GM12878 (cell line): ENCODE measurements around the gene STK40. TPM values are rescaled to one million over a fixed set of nuclear protein-coding genes. Genes with fewer than 3 reads are reported as not detected.

Experiments used
- ATAC-seq: fragments of 200-7000 bp; cut with Tn5 transposase; 3 replicates; pipeline ENCODE4 v1.9.1; 2020; ENCODE audit warnings: mild to moderate bottlenecking, moderate library complexity
- BruUV-seq: library from RNA; stranded (reverse); fragments of 400-500 nt; replicated peaks from 2 replicates; lab custom pipeline; 2021; lab: Mats Ljungman, UMichigan
- CTCF ChIA-PET: fragments of 300-600 bp; sonication (Branson Sonifier 250); formaldehyde crosslinking; extraction: SDS; loops from one replicate; lab custom pipeline; 2021; ENCODE audit warnings: inconsistent platforms; lab: Yijun Ruan, JAX
- POLR2A ChIA-PET: fragments of 350-600 bp; formaldehyde crosslinking; extraction: SDS; loops from one replicate; lab custom pipeline; 2021; ENCODE audit warnings: inconsistent platforms; lab: Charles Lee
- RAD21 ChIA-PET: fragments of 300-600 bp; sonication (Branson Sonifier 250); formaldehyde crosslinking; loops from one replicate; lab custom pipeline; 2023; ENCODE audit warnings: antibody characterized with exemption; ENCODE audit not compliant: unreplicated experiment; lab: Charles Lee
- SMC1A ChIA-PET: fragments of 300-600 bp; sonication (Branson Sonifier 250); formaldehyde crosslinking; loops from one replicate; lab custom pipeline; 2023; ENCODE audit not compliant: unreplicated experiment, uncharacterized antibody; lab: Charles Lee
- DNase-seq: peaks from one replicate; pipeline ENCODE4 v3.0.0-alpha.2; 2011; ENCODE audit warnings: low read depth, low spot score
- FAIRE-seq: peaks from 3 replicates; lab custom pipeline; 2011; peaks lifted over from hg19 to GRCh38; lab: Jason Lieb, UNC
- H2AFZ ChIP-seq: 2 replicates; pipeline ENCODE4 v1.6.0; 2011; ENCODE audit warnings: low read depth, low read length, control low read depth; ENCODE audit not compliant: control insufficient read depth
- H3K27ac ChIP-seq: 2 replicates; pipeline ENCODE4 v1.5.1; 2011; ENCODE audit warnings: control low read depth; ENCODE audit not compliant: control insufficient read depth, insufficient read depth
- H3K27me3 ChIP-seq, 2 experiments: replicated peaks in 1 of 2; 2 replicates each; pipeline versions ENCODE4 v1.6.0 to v1.6.1; 2011; ENCODE audit warnings: low read length in 1 of 2; ENCODE audit not compliant: control insufficient read depth in 2 of 2, insufficient read depth in 2 of 2
- H3K36me3 ChIP-seq, 2 experiments: 2 replicates each; pipeline ENCODE4 v1.5.1; 2011; ENCODE audit warnings: low read length in 1 of 2; ENCODE audit not compliant: control insufficient read depth in 2 of 2, insufficient read depth in 2 of 2
- H3K4me1 ChIP-seq: 2 replicates; pipeline ENCODE4 v1.6.1; 2011; ENCODE audit warnings: mild to moderate bottlenecking, low read length, moderate library complexity, mixed read lengths; ENCODE audit not compliant: control insufficient read depth, insufficient read depth
- H3K4me2 ChIP-seq: 2 replicates; pipeline ENCODE4 v1.6.0; 2011; ENCODE audit warnings: control low read depth; ENCODE audit not compliant: control insufficient read depth, insufficient read depth
- H3K4me3 ChIP-seq: fragments of 200-600 bp; sonication (generic); 2 replicates; pipeline ENCODE4 v1.5.1; 2016
- H3K79me2 ChIP-seq: 2 replicates; pipeline ENCODE4 v1.6.0; 2011; ENCODE audit warnings: low read length; ENCODE audit not compliant: control insufficient read depth, insufficient read depth
- H3K9ac ChIP-seq: 2 replicates; pipeline ENCODE4 v1.8.0; 2011; ENCODE audit warnings: low read length, control low read depth, mixed read lengths; ENCODE audit not compliant: control insufficient read depth, insufficient read depth
- H3K9me3 ChIP-seq: replicated peaks from 3 replicates; pipeline ENCODE4 v1.5.1; 2011; ENCODE audit warnings: mild to moderate bottlenecking, low read length; ENCODE audit not compliant: control insufficient read depth, insufficient read depth
- H4K20me1 ChIP-seq: 2 replicates; pipeline ENCODE4 v1.6.0; 2011; ENCODE audit not compliant: control insufficient read depth, insufficient read depth
- BHLHE40 ChIP-seq, 2 experiments: fragments of 450-650 bp in 1 of 2; IDR thresholded peaks; 2 replicates each; pipeline ENCODE4 v1.6.1; 2011 to 2017; ENCODE audit warnings: low read depth in 2 of 2, borderline replicate concordance in 1 of 2, improper control_type of control experiment in 1 of 2, low read length in 1 of 2, mild to moderate bottlenecking in 1 of 2
- ELK1 ChIP-seq: IDR thresholded peaks from 2 replicates; pipeline ENCODE4 v1.6.1; 2012; ENCODE audit warnings: low read depth, low read length, improper control_type of control experiment
- LARP7 ChIP-seq: fragments of 450-650 bp; IDR thresholded peaks from 2 replicates; pipeline ENCODE4 v1.6.1; 2017; ENCODE audit warnings: mild to moderate bottlenecking
- MXI1 ChIP-seq: fragments of 150-350 bp; IDR thresholded peaks from 2 replicates; pipeline ENCODE4 v1.6.1; 2011; ENCODE audit warnings: low read depth, mild to moderate bottlenecking, inconsistent platforms, low read length, improper control_type of control experiment
- PAX5 ChIP-seq: IDR thresholded peaks from 2 replicates; pipeline ENCODE4 v1.6.1; 2011; ENCODE audit warnings: low read depth, low read length, borderline replicate concordance
- SMAD1 ChIP-seq: fragments of 450-650 bp; IDR thresholded peaks from 2 replicates; pipeline ENCODE4 v1.6.1; 2018; ENCODE audit warnings: mild to moderate bottlenecking, low read depth; ENCODE audit not compliant: partially characterized antibody
- STAT1 ChIP-seq: fragments of 450-650 bp; conservative IDR thresholded peaks from 2 replicates; pipeline ENCODE4 v1.6.1; 2014; ENCODE audit warnings: antibody characterized with exemption, mild to moderate bottlenecking
- WRNIP1 ChIP-seq: IDR thresholded peaks from 2 replicates; pipeline ENCODE4 v1.6.1; 2011; ENCODE audit warnings: low read depth, low read length, improper control_type of control experiment, borderline replicate concordance
- WGBS: methylation state at CpG from one replicate; pipeline ENCODE4 v1.1.6; 2016; ENCODE audit warnings: low lambda C conversion rate; ENCODE audit not compliant: insufficient replicate concordance, insufficient coverage; ENCODE audit errors: missing lambda C conversion rate; 5-methylcytosine and 5-hydroxymethylcytosine counted together
- in situ Hi-C: fragments of 300-500 bp; cut with MboI; formaldehyde crosslinking; loops from 9 replicates; pipeline ENCODE4 v1.14.3; 2018; ENCODE audit warnings: mixed read lengths
- intact Hi-C: fragments of 100-400 bp; cut with micrococcal nuclease; formaldehyde crosslinking; loops from one replicate; pipeline ENCODE4 v1.14.2; 2022; ENCODE audit not compliant: unreplicated experiment
- polyA plus RNA-seq, 11 experiments: library from polyadenylated mRNA; depleted of rRNA in 4 of 11; unstranded in 6 of 11; stranded (reverse) in 5 of 11; fragments of >200 nt; fragmentation: Nextera tagmentation in 4 of 11; fragmentation: Illumina TruSeq in 1 of 11; extraction: Ambion mirVana in 4 of 11; extraction: Trizol in 1 of 11; gene quantifications; 1 replicate in 1 of 11; 2 replicates in 10 of 11; pipeline versions ENCODE4 v1.2.1 to v1.2.3, GENCODE V29; 2011 to 2016; ENCODE audit warnings: inconsistent platforms in 2 of 11, missing spikeins in 2 of 11, low read depth in 1 of 11
- total RNA-seq, 4 experiments: library from RNA; depleted of rRNA in 3 of 4; stranded (reverse); fragments of >200 nt in 3 of 4; fragmentation: Illumina TruSeq in 1 of 4; extraction: Trizol in 1 of 4; gene quantifications; 2 replicates each; pipeline versions ENCODE4 v1.2.1 to v1.2.3, GENCODE V29; 2013 to 2021
- TF ChIP-seq, protein P1 (sequence below): fragments of 450-650 bp; IDR thresholded peaks from 2 replicates; pipeline ENCODE4 v1.6.1; 2017; ENCODE audit warnings: mild to moderate bottlenecking, low read depth, inconsistent platforms; ENCODE audit not compliant: poor library complexity, severe bottlenecking
- TF ChIP-seq, protein P2 (sequence below): IDR thresholded peaks from 2 replicates; pipeline ENCODE4 v1.6.1; 2011; ENCODE audit warnings: mild to moderate bottlenecking, low read depth, low read length, moderate library complexity; ENCODE audit not compliant: insufficient replicate concordance
- TF ChIP-seq, protein P3 (sequence below): IDR thresholded peaks from 2 replicates; pipeline ENCODE4 v1.6.1; 2011; ENCODE audit warnings: low read depth, low read length, improper control_type of control experiment, borderline replicate concordance
- TF ChIP-seq, protein P4 (sequence below): fragments of 450-650 bp; IDR thresholded peaks from 2 replicates; pipeline ENCODE4 v1.6.1; 2017; ENCODE audit warnings: mild to moderate bottlenecking, moderate library complexity

The STK40 gene
- total and polyA plus RNA-seq, 10 of the 15 experiments (the other 5 are each of a cell fraction or from before 2014, with no cell fraction given), result 0.27 to 51.0 (median 29.5) TPM

- Histone ChIP-seq H3K27me3 (no peaks in the 10 kb centered on the region), H3K9me3 (no peaks in the 10 kb centered on the region), H3K36me3 (peaks cover 16 to 25% of the 10 kb centered on the region in 2 experiments; a peak in 3 of 4 replicates), H3K27ac (peak overlapping the region; percentile 79), H2AFZ (no peak overlapping the region), H3K4me1 (peaks cover 37% of the 10 kb centered on the region), H3K4me2 (no peak overlapping the region), H3K9ac (no peak overlapping the region), H3K4me3 (no peak overlapping the region), H4K20me1 (no peaks in the 10 kb centered on the region), H3K79me2 (no peaks in the 10 kb centered on the region; the same call in 1 of the 2 replicates)
- intact Hi-C loops, result no loop called here
- ChIA-PET SMC1A (interaction anchor here (1.2 to 3.6 kb wide), 7 partner anchors 9 to 72 kb away, joined by 3 to 24 read pairs (median 7); partner anchors contain the start of gene LSM10), POLR2A (interaction anchor here (0.5 to 2.6 kb wide), 4 partner anchors 17 to 54 kb away, joined by 3 to 15 read pairs (median 6); no protein-coding TSS in a partner anchor), CTCF (interaction anchor here (1.4 to 13.5 kb wide), 3 partner anchors 9 to 69 kb away, joined by 5 to 157 read pairs (median 10); no protein-coding TSS in a partner anchor), RAD21 (interaction anchor here (1.4 to 1.6 kb wide), 2 partner anchors 18 to 39 kb away, joined by 3 to 6 read pairs; no protein-coding TSS in a partner anchor)
- no peak for FAIRE-seq
- ATAC-seq, result peak; percentile 49
- WGBS, result 43% methylated on average over 13 of the region's 13 CpGs
- in situ Hi-C loops, result no loop called here
- BruUV-seq, result no TSS peak
- no peak for DNase-seq
- no peak for TF ChIP-seq WRNIP1
- no peak for TF ChIP-seq MXI1
- TF ChIP-seq, protein P1, sequence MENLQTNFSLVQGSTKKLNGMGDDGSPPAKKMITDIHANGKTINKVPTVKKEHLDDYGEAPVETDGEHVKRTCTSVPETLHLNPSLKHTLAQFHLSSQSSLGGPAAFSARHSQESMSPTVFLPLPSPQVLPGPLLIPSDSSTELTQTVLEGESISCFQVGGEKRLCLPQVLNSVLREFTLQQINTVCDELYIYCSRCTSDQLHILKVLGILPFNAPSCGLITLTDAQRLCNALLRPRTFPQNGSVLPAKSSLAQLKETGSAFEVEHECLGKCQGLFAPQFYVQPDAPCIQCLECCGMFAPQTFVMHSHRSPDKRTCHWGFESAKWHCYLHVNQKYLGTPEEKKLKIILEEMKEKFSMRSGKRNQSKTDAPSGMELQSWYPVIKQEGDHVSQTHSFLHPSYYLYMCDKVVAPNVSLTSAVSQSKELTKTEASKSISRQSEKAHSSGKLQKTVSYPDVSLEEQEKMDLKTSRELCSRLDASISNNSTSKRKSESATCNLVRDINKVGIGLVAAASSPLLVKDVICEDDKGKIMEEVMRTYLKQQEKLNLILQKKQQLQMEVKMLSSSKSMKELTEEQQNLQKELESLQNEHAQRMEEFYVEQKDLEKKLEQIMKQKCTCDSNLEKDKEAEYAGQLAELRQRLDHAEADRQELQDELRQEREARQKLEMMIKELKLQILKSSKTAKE, result no peak
- no peak for TF ChIP-seq PAX5
- TF ChIP-seq SMAD1, result no peak
- TF ChIP-seq, protein P2, sequence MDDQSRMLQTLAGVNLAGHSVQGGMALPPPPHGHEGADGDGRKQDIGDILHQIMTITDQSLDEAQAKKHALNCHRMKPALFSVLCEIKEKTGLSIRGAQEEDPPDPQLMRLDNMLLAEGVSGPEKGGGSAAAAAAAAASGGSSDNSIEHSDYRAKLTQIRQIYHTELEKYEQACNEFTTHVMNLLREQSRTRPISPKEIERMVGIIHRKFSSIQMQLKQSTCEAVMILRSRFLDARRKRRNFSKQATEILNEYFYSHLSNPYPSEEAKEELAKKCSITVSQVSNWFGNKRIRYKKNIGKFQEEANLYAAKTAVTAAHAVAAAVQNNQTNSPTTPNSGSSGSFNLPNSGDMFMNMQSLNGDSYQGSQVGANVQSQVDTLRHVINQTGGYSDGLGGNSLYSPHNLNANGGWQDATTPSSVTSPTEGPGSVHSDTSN, result no peak
- TF ChIP-seq STAT1, result no peak
- TF ChIP-seq BHLHE40 (IDR thresholded peaks at IDR 0.05; ENCODE audit: borderline replicate concordance in 1 of 2, low read depth in 2 of 2, low read length in 1 of 2), result peak in 1 of 2 experiments; percentile 53; a peak in 1 of 4 replicates
- no peak for TF ChIP-seq LARP7
- TF ChIP-seq, protein P3, sequence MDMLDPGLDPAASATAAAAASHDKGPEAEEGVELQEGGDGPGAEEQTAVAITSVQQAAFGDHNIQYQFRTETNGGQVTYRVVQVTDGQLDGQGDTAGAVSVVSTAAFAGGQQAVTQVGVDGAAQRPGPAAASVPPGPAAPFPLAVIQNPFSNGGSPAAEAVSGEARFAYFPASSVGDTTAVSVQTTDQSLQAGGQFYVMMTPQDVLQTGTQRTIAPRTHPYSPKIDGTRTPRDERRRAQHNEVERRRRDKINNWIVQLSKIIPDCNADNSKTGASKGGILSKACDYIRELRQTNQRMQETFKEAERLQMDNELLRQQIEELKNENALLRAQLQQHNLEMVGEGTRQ, result no peak
- TF ChIP-seq, protein P4, sequence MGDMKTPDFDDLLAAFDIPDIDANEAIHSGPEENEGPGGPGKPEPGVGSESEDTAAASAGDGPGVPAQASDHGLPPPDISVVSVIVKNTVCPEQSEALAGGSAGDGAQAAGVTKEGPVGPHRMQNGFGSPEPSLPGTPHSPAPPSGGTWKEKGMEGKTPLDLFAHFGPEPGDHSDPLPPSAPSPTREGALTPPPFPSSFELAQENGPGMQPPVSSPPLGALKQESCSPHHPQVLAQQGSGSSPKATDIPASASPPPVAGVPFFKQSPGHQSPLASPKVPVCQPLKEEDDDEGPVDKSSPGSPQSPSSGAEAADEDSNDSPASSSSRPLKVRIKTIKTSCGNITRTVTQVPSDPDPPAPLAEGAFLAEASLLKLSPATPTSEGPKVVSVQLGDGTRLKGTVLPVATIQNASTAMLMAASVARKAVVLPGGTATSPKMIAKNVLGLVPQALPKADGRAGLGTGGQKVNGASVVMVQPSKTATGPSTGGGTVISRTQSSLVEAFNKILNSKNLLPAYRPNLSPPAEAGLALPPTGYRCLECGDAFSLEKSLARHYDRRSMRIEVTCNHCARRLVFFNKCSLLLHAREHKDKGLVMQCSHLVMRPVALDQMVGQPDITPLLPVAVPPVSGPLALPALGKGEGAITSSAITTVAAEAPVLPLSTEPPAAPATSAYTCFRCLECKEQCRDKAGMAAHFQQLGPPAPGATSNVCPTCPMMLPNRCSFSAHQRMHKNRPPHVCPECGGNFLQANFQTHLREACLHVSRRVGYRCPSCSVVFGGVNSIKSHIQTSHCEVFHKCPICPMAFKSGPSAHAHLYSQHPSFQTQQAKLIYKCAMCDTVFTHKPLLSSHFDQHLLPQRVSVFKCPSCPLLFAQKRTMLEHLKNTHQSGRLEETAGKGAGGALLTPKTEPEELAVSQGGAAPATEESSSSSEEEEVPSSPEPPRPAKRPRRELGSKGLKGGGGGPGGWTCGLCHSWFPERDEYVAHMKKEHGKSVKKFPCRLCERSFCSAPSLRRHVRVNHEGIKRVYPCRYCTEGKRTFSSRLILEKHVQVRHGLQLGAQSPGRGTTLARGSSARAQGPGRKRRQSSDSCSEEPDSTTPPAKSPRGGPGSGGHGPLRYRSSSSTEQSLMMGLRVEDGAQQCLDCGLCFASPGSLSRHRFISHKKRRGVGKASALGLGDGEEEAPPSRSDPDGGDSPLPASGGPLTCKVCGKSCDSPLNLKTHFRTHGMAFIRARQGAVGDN, result peak; percentile 53; the same call in 1 of the 2 replicates
- TF ChIP-seq ELK1, result no peak
These were observed 35.0 kb downstream of the STK40 start for GRCh38 chr1:36350659-36351226.
